Spleen (tissue), 11 donors: ENCODE data around the gene ADAMTS18. TPM values are rescaled to one million over a fixed set of nuclear protein-coding genes. Genes with fewer than 3 reads are reported as not detected.

Source experiments
- DNase-seq: peaks from one replicate; pipeline ENCODE4 v3.0.0-alpha.2; 2020
- H3K27ac ChIP-seq, 8 donors: fragments of 200-600 bp; sonication (generic) in 7 of 8; 1 replicate in 4 of 8; 2 replicates in 4 of 8; pipeline versions ENCODE4 v1.5.0 to v1.8.0; 2016 to 2021; ENCODE audit warnings: inconsistent platforms in 4 of 8, mild to moderate bottlenecking in 4 of 8, moderate library complexity in 1 of 8
- H3K27me3 ChIP-seq, 7 donors: fragments of 200-600 bp; sonication (generic) in 6 of 7; replicated peaks in 1 of 7; 1 replicate in 4 of 7; 2 replicates in 3 of 7; pipeline versions ENCODE4 v1.5.0 to v1.8.0; 2016 to 2021; ENCODE audit warnings: inconsistent platforms in 3 of 7, mild to moderate bottlenecking in 1 of 7
- H3K36me3 ChIP-seq, 6 donors: fragments of 200-600 bp; sonication (generic) in 5 of 6; 1 replicate in 4 of 6; 2 replicates in 2 of 6; pipeline versions ENCODE4 v1.5.0 to v1.8.0; 2016 to 2021; ENCODE audit warnings: inconsistent platforms in 2 of 6
- H3K4me1 ChIP-seq, 6 donors: fragments of 200-600 bp; sonication (generic) in 5 of 6; 1 replicate in 3 of 6; 2 replicates in 3 of 6; pipeline versions ENCODE4 v1.5.0 to v1.8.0; 2016 to 2021; ENCODE audit warnings: inconsistent platforms in 3 of 6
- H3K4me3 ChIP-seq, 8 donors: fragments of 200-600 bp; sonication (generic) in 7 of 8; 1 replicate in 4 of 8; 2 replicates in 4 of 8; pipeline versions ENCODE4 v1.5.0 to v1.8.0; 2016 to 2021; ENCODE audit warnings: inconsistent platforms in 4 of 8, mild to moderate bottlenecking in 4 of 8, moderate library complexity in 2 of 8
- H3K9me3 ChIP-seq, 8 donors: fragments of 200-600 bp; sonication (generic) in 7 of 8; 1 replicate in 4 of 8; 2 replicates in 4 of 8; pipeline versions ENCODE4 v1.5.0 to v1.8.0; 2016 to 2021; ENCODE audit warnings: inconsistent platforms in 4 of 8
- POLR2A ChIP-seq, 3 donors: fragments of 450-650 bp; IDR thresholded peaks; one replicate each; pipeline ENCODE4 v1.5.1; 2017; ENCODE audit warnings: antibody characterized with exemption in 3 of 3, mild to moderate bottlenecking in 1 of 3
- POLR2AphosphoS5 ChIP-seq, 3 donors: sonication (generic); formaldehyde crosslinking; IDR thresholded peaks; one replicate each; pipeline ENCODE4 v1.5.1; 2017; ENCODE audit warnings: antibody characterized with exemption in 3 of 3
- WGBS, 5 donors: extraction: QIAGEN DNeasy Blood & Tissue Kit in 3 of 5; methylation state at CpG; one replicate each; pipeline versions ENCODE4 v1.1.5 to v1.1.7; 2013 to 2018; 5-methylcytosine and 5-hydroxymethylcytosine counted together
- intact Hi-C: fragments of 100-400 bp; cut with DNase I; formaldehyde crosslinking; loops from one replicate; pipeline ENCODE4 v1.15.0; 2023; ENCODE audit warnings: low total_unique reads
- polyA plus RNA-seq, 3 donors: library from polyadenylated mRNA; stranded (reverse); fragments of 200-250 nt; gene quantifications; one replicate each; pipeline ENCODE4 v1.2.1, GENCODE V29; 2013
- total RNA-seq, 7 donors: library from RNA; depleted of rRNA in 3 of 7; stranded (reverse); fragments of >200 nt in 3 of 7; fragmentation: NEBNext Ultra II Directional in 4 of 7; extraction: Animal tissue kit (Norgen Biotek cat#: 25700) in 4 of 7; gene quantifications; one replicate each; pipeline versions ENCODE4 v1.1.0 to v1.2.1, GENCODE V29; 2016 to 2021
- TF ChIP-seq, protein P1 (sequence below), 11 experiments: fragments of 200-600 bp in 7 of 11; fragments of 450-650 bp in 4 of 11; sonication (generic) in 4 of 11; IDR thresholded peaks in 8 of 11; conservative IDR thresholded peaks in 3 of 11; 1 replicate in 7 of 11; 2 replicates in 4 of 11; pipeline versions ENCODE4 v1.4.0 to v1.8.0; 2016 to 2021; ENCODE audit warnings: antibody characterized with exemption in 11 of 11, inconsistent platforms in 4 of 11, mild to moderate bottlenecking in 1 of 11
- donor health status: healthy with polysubstance abuse.
- donor health status: DM: no; HTN: no; CAD: no; lungs with moderate emphysema.
- donor health status: DM: no; HTN: no; CAD: no.
- donor health status: Bipolar disorder and iron deficiency.
- donor health status: healthy.
- donor health status: DM: no; HTN: no; CAD: no.
- donor health status: DM: yes; HTN: yes; CAD: no.

The ADAMTS18 gene
- total and polyA plus RNA-seq, 10 donors = not detected

DNA sequence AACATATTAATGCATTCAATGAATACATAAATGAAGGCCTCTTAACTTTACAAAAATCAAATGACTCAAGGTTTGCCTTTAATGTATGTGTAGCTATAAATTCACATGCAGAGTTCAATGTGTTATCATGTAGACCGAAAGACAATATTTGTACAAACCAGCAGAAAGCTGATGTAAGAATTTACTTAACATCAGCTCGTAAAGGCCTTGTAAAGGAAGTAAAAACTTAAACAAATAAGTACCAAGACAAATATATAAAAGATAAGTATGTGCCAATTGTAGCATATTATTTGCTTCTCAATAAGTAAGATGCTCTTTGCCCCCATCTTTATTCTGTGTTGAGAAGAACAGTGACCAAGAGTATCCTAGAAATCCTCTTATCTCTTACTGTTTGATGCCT is 130.0 kb downstream of the ADAMTS18 start:
- Histone ChIP-seq H3K27ac (no peak overlapping the region), H3K4me1 (no peaks in the 10 kb centered on the region), H3K9me3 (no peaks in the 10 kb centered on the region), H3K36me3 (no peaks in the 10 kb centered on the region), H3K4me3 (no peak overlapping the region), H3K27me3 (no peaks in the 10 kb centered on the region)
- 66 to 85% (median 78%) methylated on average over 2 of the region's 2 CpGs for WGBS, 5 donors
- intact Hi-C loops = no loop called here
- DNase-seq = no peak
- TF ChIP-seq, protein P1, sequence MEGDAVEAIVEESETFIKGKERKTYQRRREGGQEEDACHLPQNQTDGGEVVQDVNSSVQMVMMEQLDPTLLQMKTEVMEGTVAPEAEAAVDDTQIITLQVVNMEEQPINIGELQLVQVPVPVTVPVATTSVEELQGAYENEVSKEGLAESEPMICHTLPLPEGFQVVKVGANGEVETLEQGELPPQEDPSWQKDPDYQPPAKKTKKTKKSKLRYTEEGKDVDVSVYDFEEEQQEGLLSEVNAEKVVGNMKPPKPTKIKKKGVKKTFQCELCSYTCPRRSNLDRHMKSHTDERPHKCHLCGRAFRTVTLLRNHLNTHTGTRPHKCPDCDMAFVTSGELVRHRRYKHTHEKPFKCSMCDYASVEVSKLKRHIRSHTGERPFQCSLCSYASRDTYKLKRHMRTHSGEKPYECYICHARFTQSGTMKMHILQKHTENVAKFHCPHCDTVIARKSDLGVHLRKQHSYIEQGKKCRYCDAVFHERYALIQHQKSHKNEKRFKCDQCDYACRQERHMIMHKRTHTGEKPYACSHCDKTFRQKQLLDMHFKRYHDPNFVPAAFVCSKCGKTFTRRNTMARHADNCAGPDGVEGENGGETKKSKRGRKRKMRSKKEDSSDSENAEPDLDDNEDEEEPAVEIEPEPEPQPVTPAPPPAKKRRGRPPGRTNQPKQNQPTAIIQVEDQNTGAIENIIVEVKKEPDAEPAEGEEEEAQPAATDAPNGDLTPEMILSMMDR (IDR thresholded peaks at IDR 0.05 in 8 of 11, conservative IDR thresholded peaks at IDR 0.05 in 3 of 11) = no peak

DNA sequence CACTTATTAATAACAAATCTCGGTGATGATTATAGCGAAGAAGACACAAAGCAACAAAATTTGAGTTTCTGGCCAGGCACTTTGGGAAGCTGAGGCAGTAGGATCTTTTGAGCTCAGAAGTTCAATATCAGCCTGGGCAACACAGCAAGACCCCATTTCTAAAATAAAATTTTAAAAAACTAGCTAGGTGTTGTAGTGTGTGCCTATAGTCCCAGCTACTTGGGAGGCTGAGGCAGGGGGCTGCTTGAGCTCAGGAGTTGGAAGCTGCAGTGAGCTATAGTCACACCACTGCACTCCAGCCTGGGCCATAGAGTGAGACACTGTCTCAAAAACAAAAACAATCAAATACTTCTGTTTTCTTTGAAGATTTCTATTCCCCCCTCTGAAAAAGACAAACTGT is 130.7 kb downstream of the ADAMTS18 start:
- Histone ChIP-seq H3K27ac (no peak overlapping the region), H3K36me3 (no peaks in the 10 kb centered on the region), H3K4me1 (peaks cover 0 to 3% (median 0%) of the 10 kb centered on the region in 6 donors), H3K9me3 (no peaks in the 10 kb centered on the region), H3K27me3 (no peaks in the 10 kb centered on the region), H3K4me3 (no peak overlapping the region)
- DNase-seq = no peak
- WGBS, 5 donors = 78 to 100% (median 95%) methylated on average over 2 of the region's 2 CpGs
- intact Hi-C loops = no loop called here
- TF ChIP-seq POLR2A (IDR thresholded peaks at IDR 0.05) (no peak), POLR2AphosphoS5 (IDR thresholded peaks at IDR 0.05) (no peak)
- TF ChIP-seq, protein P1 (IDR thresholded peaks at IDR 0.05 in 8 of 11, conservative IDR thresholded peaks at IDR 0.05 in 3 of 11) = no peak

DNA sequence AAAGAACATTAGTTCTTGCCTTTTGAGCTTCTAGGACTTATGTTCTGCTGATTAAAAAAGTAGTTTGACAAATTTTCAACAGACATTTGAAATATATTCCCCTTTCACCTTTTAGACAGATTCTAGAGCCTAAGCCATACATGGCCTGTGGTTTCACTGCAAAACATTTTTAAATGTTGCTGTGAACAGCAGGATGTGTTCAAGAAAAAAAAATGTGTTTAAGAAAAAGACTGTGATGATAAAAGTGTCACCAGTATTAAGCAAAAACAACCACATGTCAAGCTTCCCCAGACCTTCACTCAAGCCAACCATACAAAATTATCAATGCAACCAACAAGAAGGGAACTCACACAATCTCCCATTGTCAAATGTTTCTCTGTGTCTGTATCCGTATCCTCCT is 132.2 kb downstream of the ADAMTS18 start:
- Histone ChIP-seq H3K27me3 (no peaks in the 10 kb centered on the region), H3K4me1 (peaks cover 0 to 3% (median 0%) of the 10 kb centered on the region in 6 donors), H3K9me3 (no peaks in the 10 kb centered on the region), H3K36me3 (no peaks in the 10 kb centered on the region), H3K27ac (no peak overlapping the region), H3K4me3 (no peak overlapping the region)
- WGBS, 5 donors = 55 to 67% (median 60%) methylated on average over 1 of the region's 1 CpG
- no peak for TF ChIP-seq POLR2A (IDR thresholded peaks at IDR 0.05)
- no peak for TF ChIP-seq POLR2AphosphoS5 (IDR thresholded peaks at IDR 0.05)
- TF ChIP-seq, protein P1 (IDR thresholded peaks at IDR 0.05 in 8 of 11, conservative IDR thresholded peaks at IDR 0.05 in 3 of 11) = no peak
- intact Hi-C loops = no loop called here
- DNase-seq = no peak

DNA sequence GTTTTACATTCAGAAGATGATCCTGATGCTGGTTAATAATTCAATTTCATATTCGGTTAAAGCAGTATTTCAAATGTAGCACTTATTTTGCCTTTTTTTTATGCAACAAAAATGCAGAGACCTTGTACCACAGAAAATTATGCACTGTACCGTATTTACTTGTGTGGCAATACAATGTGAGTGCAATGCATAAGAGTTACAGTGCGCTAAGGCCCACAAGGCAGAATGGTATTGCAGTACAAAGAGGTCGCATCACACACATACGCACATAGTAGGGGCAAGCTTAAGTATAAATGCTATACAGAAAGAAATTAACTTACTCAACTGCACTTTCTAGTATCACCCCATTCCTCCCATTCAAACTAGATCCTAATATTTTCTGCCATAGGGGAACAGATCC is 132.6 kb downstream of the ADAMTS18 start:
- 89 to 95% (median 92%) methylated on average over 5 of the region's 5 CpGs for WGBS, 5 donors
- Histone ChIP-seq H3K4me3 (no peak overlapping the region), H3K9me3 (no peaks in the 10 kb centered on the region), H3K27me3 (no peaks in the 10 kb centered on the region), H3K36me3 (no peaks in the 10 kb centered on the region), H3K4me1 (peaks cover 0 to 3% (median 0%) of the 10 kb centered on the region in 6 donors), H3K27ac (no peak overlapping the region)
- intact Hi-C loops = no loop called here
- TF ChIP-seq, protein P1 (IDR thresholded peaks at IDR 0.05 in 8 of 11, conservative IDR thresholded peaks at IDR 0.05 in 3 of 11) = no peak
- TF ChIP-seq POLR2AphosphoS5 (IDR thresholded peaks at IDR 0.05) (no peak), POLR2A (IDR thresholded peaks at IDR 0.05) (no peak)
- no peak for DNase-seq
